ENCODE data around the gene ARID4B.

- TF ChIP-seq CTCF (IDR thresholded peaks at IDR 0.05) (no peak), POLR2AphosphoS5 (IDR thresholded peaks at IDR 0.05) (no peak), POLR2A (IDR thresholded peaks at IDR 0.05) (no peak)
These were observed 49.6 kb downstream of the ARID4B start for GRCh38 chr1:235278233-235278914.

Data from gastroesophageal sphincter (tissue), 3 donors.